Body of pancreas (tissue), 4 donors: ENCODE results near the gene TDRD7.

Experiments used
- CTCF ChIP-seq, 7 experiments: fragments of 450-650 bp in 4 of 7; fragments of 200-600 bp in 3 of 7; sonication (generic) in 3 of 7; IDR thresholded peaks; one replicate each; pipeline ENCODE4 v1.5.1; 2016 to 2019; ENCODE audit warnings: antibody characterized with exemption in 7 of 7
- POLR2A ChIP-seq, 3 donors: fragments of 450-650 bp; IDR thresholded peaks; one replicate each; pipeline ENCODE4 v1.6.1; 2016; ENCODE audit warnings: antibody characterized with exemption in 3 of 3, mild to moderate bottlenecking in 2 of 3

- no peak for TF ChIP-seq CTCF (IDR thresholded peaks at IDR 0.05)
- no peak for TF ChIP-seq POLR2A (IDR thresholded peaks at IDR 0.05)
Observed at GRCh38 chr9:97525451-97525850, 113.6 kb downstream of the TDRD7 start.
